C4-2B (cell line): ENCODE results near the gene MCF2L2.

ENCODE experiments used
- ZFX ChIP-seq: fragments of 450-650 bp; IDR thresholded peaks from 2 replicates; pipeline ENCODE4 v1.6.1; 2017
- TF ChIP-seq, protein P1 (sequence below): fragments of 450-650 bp; conservative IDR thresholded peaks from 2 replicates; pipeline ENCODE4 v1.5.1; 2017; ENCODE audit warnings: mild to moderate bottlenecking

DNA sequence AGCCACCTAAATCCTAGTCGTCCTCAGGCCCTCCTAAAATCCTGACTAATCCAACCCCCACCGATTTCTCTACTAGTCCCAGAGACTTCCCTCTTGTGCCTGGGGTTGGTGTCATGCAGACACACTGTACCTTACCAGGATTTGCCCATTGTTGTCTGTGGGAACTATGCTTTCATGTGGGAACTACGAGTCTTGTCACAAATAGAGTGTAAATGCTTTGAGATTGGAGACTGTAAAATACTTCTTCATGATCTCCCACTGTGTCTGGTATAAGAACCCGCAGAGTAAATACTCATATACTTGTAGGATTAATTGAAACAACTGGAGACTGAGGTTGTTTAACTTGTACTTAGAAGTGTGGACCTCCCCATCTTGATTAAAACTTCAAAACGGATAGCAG lies 164.2 kb downstream of the MCF2L2 start:
- TF ChIP-seq, protein P1, sequence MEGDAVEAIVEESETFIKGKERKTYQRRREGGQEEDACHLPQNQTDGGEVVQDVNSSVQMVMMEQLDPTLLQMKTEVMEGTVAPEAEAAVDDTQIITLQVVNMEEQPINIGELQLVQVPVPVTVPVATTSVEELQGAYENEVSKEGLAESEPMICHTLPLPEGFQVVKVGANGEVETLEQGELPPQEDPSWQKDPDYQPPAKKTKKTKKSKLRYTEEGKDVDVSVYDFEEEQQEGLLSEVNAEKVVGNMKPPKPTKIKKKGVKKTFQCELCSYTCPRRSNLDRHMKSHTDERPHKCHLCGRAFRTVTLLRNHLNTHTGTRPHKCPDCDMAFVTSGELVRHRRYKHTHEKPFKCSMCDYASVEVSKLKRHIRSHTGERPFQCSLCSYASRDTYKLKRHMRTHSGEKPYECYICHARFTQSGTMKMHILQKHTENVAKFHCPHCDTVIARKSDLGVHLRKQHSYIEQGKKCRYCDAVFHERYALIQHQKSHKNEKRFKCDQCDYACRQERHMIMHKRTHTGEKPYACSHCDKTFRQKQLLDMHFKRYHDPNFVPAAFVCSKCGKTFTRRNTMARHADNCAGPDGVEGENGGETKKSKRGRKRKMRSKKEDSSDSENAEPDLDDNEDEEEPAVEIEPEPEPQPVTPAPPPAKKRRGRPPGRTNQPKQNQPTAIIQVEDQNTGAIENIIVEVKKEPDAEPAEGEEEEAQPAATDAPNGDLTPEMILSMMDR = no peak
- TF ChIP-seq ZFX = no peak
